ENCODE measurements around the gene SUSD4. TPM values are rescaled to one million over a fixed set of nuclear protein-coding genes. Genes with fewer than 3 reads are reported as not detected.

The SUSD4 gene
- total and polyA plus RNA-seq, 9 of the 15 experiments (the other 6 are each of a cell fraction or from before 2014, with no cell fraction given), result 0.06 to 1.7 (median 0.09) TPM; not detected in 4

DNA sequence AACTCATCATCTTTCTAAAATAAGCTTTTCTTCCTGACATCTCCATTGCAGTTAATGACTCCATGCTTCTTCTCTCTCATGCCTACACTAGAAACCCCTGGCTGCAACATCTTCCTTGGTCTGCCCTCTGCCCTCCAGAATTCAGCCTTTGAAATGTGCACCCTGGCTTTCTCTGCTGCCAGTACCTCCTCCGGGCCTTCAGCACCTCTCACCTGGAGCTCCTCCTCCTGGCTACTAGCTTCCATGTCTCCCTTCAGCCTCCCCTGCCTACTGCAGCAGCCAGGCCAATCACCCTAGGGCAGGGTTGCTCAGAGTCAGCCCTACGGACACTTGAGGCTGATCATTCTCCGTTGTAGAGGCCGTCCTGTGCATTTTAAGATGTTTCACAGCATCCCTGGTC lies 18.3 kb downstream of the SUSD4 start:
- WGBS (ENCODE audit: insufficient coverage, low coverage, missing lambda C conversion rate), result 9% methylated on average over 4 of the region's 4 CpGs
- intact Hi-C loops (cut with micrococcal nuclease), result loop anchor here (10.0 kb wide), 1 partner anchor 211 kb away; no protein-coding TSS in a partner anchor
- no TSS peak for BruUV-seq (replicated peaks)
- Histone ChIP-seq H3K9me1 (ENCODE audit: control insufficient read depth, insufficient read depth, low read length) (no peaks in the 10 kb centered on the region), H3K79me2 (ENCODE audit: control insufficient read depth, insufficient read depth, low read length) (no peaks in the 10 kb centered on the region), H3K36me3 (ENCODE audit: control insufficient read depth, insufficient read depth, low read length) (no peaks in the 10 kb centered on the region), H3K27me3 (ENCODE audit: control insufficient read depth in 2 of 2, insufficient read depth in 2 of 2, low read length in 2 of 2) (peaks cover 5 to 36% of the 10 kb centered on the region in 2 experiments; a peak in 3 of 5 replicates), H3K4me3 (no peak overlapping the region), H3K4me2 (ENCODE audit: insufficient read depth, low read length) (no peak overlapping the region), H3K4me1 (replicated peaks in 1 of 2; ENCODE audit: control insufficient read depth in 2 of 2, insufficient read depth in 2 of 2, low read length in 2 of 2) (no peaks in the 10 kb centered on the region), H3K9me3 (replicated peaks; ENCODE audit: control insufficient read depth, insufficient read depth, low read depth, low read length) (no peaks in the 10 kb centered on the region), H3K9ac (ENCODE audit: insufficient read depth in 1 of 2, low read depth in 2 of 2, low read length in 2 of 2) (no peak overlapping the region), H4K20me1 (replicated peaks; ENCODE audit: control insufficient read depth, insufficient read depth, low read length) (no peaks in the 10 kb centered on the region), H2AFZ (ENCODE audit: low read depth, low read length) (no peak overlapping the region), H3K27ac (ENCODE audit: extremely low read depth, low read depth, low read length) (no peak overlapping the region)
- in situ Hi-C loops (cut with MboI), result no loop called here
- FAIRE-seq, result no peak
- TF ChIP-seq, protein P1, sequence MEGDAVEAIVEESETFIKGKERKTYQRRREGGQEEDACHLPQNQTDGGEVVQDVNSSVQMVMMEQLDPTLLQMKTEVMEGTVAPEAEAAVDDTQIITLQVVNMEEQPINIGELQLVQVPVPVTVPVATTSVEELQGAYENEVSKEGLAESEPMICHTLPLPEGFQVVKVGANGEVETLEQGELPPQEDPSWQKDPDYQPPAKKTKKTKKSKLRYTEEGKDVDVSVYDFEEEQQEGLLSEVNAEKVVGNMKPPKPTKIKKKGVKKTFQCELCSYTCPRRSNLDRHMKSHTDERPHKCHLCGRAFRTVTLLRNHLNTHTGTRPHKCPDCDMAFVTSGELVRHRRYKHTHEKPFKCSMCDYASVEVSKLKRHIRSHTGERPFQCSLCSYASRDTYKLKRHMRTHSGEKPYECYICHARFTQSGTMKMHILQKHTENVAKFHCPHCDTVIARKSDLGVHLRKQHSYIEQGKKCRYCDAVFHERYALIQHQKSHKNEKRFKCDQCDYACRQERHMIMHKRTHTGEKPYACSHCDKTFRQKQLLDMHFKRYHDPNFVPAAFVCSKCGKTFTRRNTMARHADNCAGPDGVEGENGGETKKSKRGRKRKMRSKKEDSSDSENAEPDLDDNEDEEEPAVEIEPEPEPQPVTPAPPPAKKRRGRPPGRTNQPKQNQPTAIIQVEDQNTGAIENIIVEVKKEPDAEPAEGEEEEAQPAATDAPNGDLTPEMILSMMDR (IDR thresholded peaks at IDR 0.05 in 2 of 3, conservative IDR thresholded peaks at IDR 0.05 in 1 of 3; ENCODE audit: insufficient read depth in 2 of 3, low read depth in 1 of 3, low read length in 3 of 3), result peak in 2 of 3 experiments; percentile 13 to 20; a peak in 1 of 6 replicates
- TF ChIP-seq RAD21 (CRISPR knock-in tag; conservative IDR thresholded peaks at IDR 0.05 in 1 of 2, IDR thresholded peaks at IDR 0.05 in 1 of 2) (peak in 1 of 2 experiments; percentile 19; a peak in 1 of 4 replicates), FOXA3 (CRISPR knock-in tag; conservative IDR thresholded peaks at IDR 0.05 in 1 of 2, IDR thresholded peaks at IDR 0.05 in 1 of 2) (no peak)
- POLR2A ChIA-PET, result interaction anchor here (0.5 to 1.2 kb wide), 2 partner anchors 11 to 898 kb away, joined by 3 read pairs; no protein-coding TSS in a partner anchor
- CTCF ChIA-PET (ENCODE audit: low intra/inter-chr PET ratio), result no interaction called here
- ATAC-seq, result 0 out of 3 replicates have a peak, but pooled peaks have one; percentile 47
- no peak for DNase-seq (ENCODE audit: extremely low read depth in 1 of 4, low spot score in 3 of 4)

Measured in K562 (cell line).